Heart right ventricle (tissue), 16 donors: ENCODE results near the gene FUZ. TPM values are rescaled to one million over a fixed set of nuclear protein-coding genes. Genes with fewer than 3 reads are reported as not detected.

Experiments
- ATAC-seq, 8 donors: fragments of 200-7000 bp; cut with Tn5 transposase; one replicate each; pipeline ENCODE4 v1.9.1; 2020; ENCODE audit warnings: mild to moderate bottlenecking in 8 of 8, moderate library complexity in 8 of 8, moderate number of reproducible peaks in 1 of 8
- DNase-seq, 2 donors: peaks; one replicate each; pipeline ENCODE4 v3.0.0-alpha.2; 2020
- H3K27ac ChIP-seq, 10 donors: fragments of 200-600 bp; sonication (generic) in 2 of 10; one replicate each; pipeline versions ENCODE4 v1.5.0 to v1.8.0; 2020 to 2022; ENCODE audit warnings: mild to moderate bottlenecking in 3 of 10
- H3K27me3 ChIP-seq, 7 donors: fragments of 200-600 bp; one replicate each; pipeline ENCODE4 v1.8.0; 2021 to 2022; ENCODE audit warnings: mild to moderate bottlenecking in 2 of 7
- H3K36me3 ChIP-seq, 9 donors: fragments of 200-600 bp; sonication (generic) in 1 of 9; one replicate each; pipeline versions ENCODE4 v1.5.0 to v1.8.0; 2020 to 2022; ENCODE audit warnings: mild to moderate bottlenecking in 2 of 9
- H3K4me1 ChIP-seq, 9 donors: fragments of 200-600 bp; sonication (generic) in 1 of 9; one replicate each; pipeline versions ENCODE4 v1.5.0 to v1.8.0; 2020 to 2022; ENCODE audit warnings: mild to moderate bottlenecking in 4 of 9
- H3K4me3 ChIP-seq, 10 donors: fragments of 200-600 bp; sonication (generic) in 2 of 10; one replicate each; pipeline versions ENCODE4 v1.5.0 to v1.8.0; 2020 to 2022; ENCODE audit warnings: mild to moderate bottlenecking in 7 of 10, moderate library complexity in 2 of 10
- H3K9me3 ChIP-seq, 11 donors: fragments of 200-600 bp in 10 of 11; sonication (generic) in 2 of 11; one replicate each; pipeline versions ENCODE4 v1.5.0 to v1.8.0; 2013 to 2022; ENCODE audit warnings: mild to moderate bottlenecking in 2 of 11, control low read depth in 1 of 11, moderate library complexity in 1 of 11
- WGBS, 2 donors: extraction: QIAGEN DNeasy Blood & Tissue Kit; methylation state at CpG; one replicate each; pipeline ENCODE4 v1.1.7; 2013; ENCODE audit warnings: inconsistent platforms in 1 of 2; 5-methylcytosine and 5-hydroxymethylcytosine counted together
- intact Hi-C, 10 donors: fragments of 100-400 bp; cut with DNase I; formaldehyde crosslinking; loops; one replicate each; pipeline versions ENCODE4 v1.11.1 to v1.14.2; 2022
- polyA plus RNA-seq, 2 donors: library from polyadenylated mRNA; stranded (reverse); fragments of 200-250 nt; gene quantifications; one replicate each; pipeline ENCODE4 v1.2.3, GENCODE V29; 2013
- total RNA-seq, 10 donors: library from RNA; stranded (reverse); fragmentation: NEBNext Ultra II Directional in 3 of 10; extraction: Animal tissue kit (Norgen Biotek cat#: 25700) in 3 of 10; gene quantifications; one replicate each; pipeline versions ENCODE4 v1.2.1 to v1.2.4, GENCODE V29; 2021 to 2023
- TF ChIP-seq, protein P1 (sequence below), 9 donors: fragments of 200-600 bp; sonication (generic) in 2 of 9; IDR thresholded peaks; one replicate each; pipeline versions ENCODE4 v1.5.0 to v1.8.0; 2021 to 2022; ENCODE audit warnings: antibody characterized with exemption in 9 of 9, mild to moderate bottlenecking in 5 of 9, moderate library complexity in 1 of 9
- donor health status: Arrhythmogenic right ventricular cardiomyopathy.
- donor health status: ischemic (EF 13 %, LVEDD 7.1; RV severe dilation, severe dysfunction).
- donor health status: healthy with polysubstance abuse.
- donor health status: DM: no; HTN: yes; CAD: no.
- donor health status: DM: no; HTN: no; CAD: no.
- donor health status: ischemic (EF 25% LVEDD 6.9; RV normal size, moderate dysfunction).
- donor health status: ischemic (EF 25% LVEDD 5.7; RV mildly dilated, moderate dysfunction).
- donor health status: healthy.
- donor health status: DM: yes; HTN: yes; CAD: no.
- donor health status: Ischemic cardiomyopathy.
- donor health status: ischemic (EF 35%, LVEDD 5.7; RV mildly dilated, moderate dysfunction).
- donor health status: nonischemic (EF 11% LVEDD 7.7; RV severe dilation, severe dysfunction).
- donor health status: DM: yes; HTN: yes; CAD: no.
- donor health status: PGD.
- donor health status: ischemic (EF 29% LVEDD 5.4; RV normal size, mild dysfunction).
- donor health status: nonischemic (EF 23%, LVEDD 6.1; RV moderate dilation, normal function).

Gene FUZ
- total and polyA plus RNA-seq, 12 donors: 11.4 to 24.1 (median 14.9) TPM

DNA sequence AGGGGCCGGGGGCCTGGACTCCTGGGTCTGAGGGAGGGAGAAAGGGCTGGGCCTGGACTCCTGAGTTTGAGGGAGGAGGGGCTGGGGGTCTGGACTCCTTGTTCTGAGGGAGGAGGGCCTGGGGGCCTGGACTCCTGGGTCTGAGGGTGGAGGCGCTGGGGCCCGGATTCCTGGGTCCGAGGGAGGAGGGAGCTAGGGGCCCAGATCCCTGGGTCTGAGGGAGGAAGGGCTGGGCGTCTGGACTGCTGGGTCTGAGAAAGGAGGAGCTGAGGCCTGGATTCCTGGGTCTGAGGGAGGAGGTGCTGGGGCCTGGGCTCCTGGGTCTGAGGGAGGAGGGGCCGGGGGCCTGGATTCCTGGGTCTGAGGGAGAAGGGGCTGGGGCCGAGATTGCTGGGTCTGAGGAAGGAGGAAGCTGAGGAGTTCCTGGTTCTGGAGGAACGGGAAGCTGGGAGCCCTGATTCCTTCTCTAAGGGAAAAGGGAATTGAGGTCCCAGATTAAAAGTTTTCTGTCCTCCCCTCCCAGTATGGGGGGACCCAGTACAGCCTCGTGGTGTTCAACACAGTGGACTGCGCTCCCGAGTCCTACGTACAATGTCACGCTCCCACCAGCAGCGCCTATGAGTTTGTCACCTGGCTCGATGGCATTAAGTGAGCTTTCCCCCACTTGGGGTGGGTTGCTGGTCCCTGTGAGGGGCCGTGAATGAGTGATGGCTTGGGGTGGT, 5.7 kb upstream of the FUZ start:
- no peak for DNase-seq
- intact Hi-C loops: loop anchor here in 5 of 10 donors (2.0 to 5.0 kb wide), 4 partner anchors 32 to 50 kb away; partner anchors contain the start of genes PNKP (in 4 of the 5) and PTOV1 (in 2 of the 5)
- Histone ChIP-seq H3K27me3 (no peaks in the 10 kb centered on the region), H3K27ac (peak overlapping the region; percentile 83 to 98 (median 96)), H3K4me1 (peaks cover 5 to 43% (median 36%) of the 10 kb centered on the region in 9 donors), H3K9me3 (no peaks in the 10 kb centered on the region), H3K36me3 (peaks cover 0 to 27% (median 0%) of the 10 kb centered on the region in 9 donors), H3K4me3 (peak overlapping the region; percentile 49 to 93 (median 86))
- peak in 1 of 8 donors; percentile 7 for ATAC-seq
- 22 to 24% methylated on average over 16 of the region's 16 CpGs for WGBS, 2 donors
- TF ChIP-seq, protein P1, sequence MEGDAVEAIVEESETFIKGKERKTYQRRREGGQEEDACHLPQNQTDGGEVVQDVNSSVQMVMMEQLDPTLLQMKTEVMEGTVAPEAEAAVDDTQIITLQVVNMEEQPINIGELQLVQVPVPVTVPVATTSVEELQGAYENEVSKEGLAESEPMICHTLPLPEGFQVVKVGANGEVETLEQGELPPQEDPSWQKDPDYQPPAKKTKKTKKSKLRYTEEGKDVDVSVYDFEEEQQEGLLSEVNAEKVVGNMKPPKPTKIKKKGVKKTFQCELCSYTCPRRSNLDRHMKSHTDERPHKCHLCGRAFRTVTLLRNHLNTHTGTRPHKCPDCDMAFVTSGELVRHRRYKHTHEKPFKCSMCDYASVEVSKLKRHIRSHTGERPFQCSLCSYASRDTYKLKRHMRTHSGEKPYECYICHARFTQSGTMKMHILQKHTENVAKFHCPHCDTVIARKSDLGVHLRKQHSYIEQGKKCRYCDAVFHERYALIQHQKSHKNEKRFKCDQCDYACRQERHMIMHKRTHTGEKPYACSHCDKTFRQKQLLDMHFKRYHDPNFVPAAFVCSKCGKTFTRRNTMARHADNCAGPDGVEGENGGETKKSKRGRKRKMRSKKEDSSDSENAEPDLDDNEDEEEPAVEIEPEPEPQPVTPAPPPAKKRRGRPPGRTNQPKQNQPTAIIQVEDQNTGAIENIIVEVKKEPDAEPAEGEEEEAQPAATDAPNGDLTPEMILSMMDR (IDR thresholded peaks at IDR 0.05): no peak

DNA sequence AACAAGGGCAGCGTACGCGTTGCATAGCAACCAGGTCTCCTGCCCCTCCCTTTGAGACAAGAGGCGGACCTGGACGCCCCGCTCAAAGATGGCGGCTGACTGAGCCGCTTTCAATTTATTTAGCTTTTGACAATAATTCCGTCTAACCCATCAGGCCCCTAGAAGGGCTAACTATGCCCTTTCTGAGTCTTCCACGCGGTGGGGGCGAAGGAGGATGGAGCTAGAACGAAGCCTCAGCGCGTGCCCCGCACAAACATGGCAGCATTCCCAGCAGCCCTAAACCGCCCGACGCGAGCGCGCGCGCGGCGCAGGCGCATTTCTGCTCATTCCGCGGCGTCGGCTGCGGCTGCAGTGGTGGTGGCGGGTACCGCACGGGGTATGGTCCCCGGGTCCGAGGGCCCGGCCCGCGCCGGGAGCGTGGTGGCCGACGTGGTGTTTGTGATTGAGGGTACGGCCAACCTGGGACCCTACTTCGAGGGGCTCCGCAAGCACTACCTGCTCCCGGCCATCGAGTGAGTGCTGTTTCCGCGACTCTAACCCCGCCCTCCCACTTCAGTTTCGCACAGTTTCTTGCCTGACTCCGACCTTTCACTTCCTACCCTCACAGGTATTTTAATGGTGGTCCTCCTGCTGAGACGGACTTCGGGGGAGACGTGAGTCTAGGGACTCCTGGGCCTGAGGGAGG, 5.0 kb upstream of the FUZ start, which contains the start of gene MED25:
Gene MED25, plus strand, starts transcription at position 326 of the 685 bp plus-strand sequence. Its CDS starts 53 bp downstream, at position 379.
- DNase-seq (peak; percentile 85 to 87), ATAC-seq (peak; percentile 75 to 83 (median 78))
- intact Hi-C loops: loop anchor here in 5 of 10 donors (1.0 to 5.0 kb wide), 5 partner anchors 33 to 52 kb away; partner anchors contain the start of genes PNKP (in 4 of the 5) and PTOV1 (in 3 of the 5)
- Histone ChIP-seq H3K36me3 (peaks cover 0 to 20% (median 0%) of the 10 kb centered on the region in 9 donors), H3K4me3 (peak within 1 kb of the TSS; percentile 49 to 93 (median 86)), H3K27ac (peak within 1 kb of the TSS; percentile 83 to 98 (median 96)), H3K27me3 (no peaks in the 10 kb centered on the region), H3K9me3 (no peaks in the 10 kb centered on the region), H3K4me1 (peaks cover 5 to 44% (median 38%) of the 10 kb centered on the region in 9 donors)
- TF ChIP-seq, protein P1 (IDR thresholded peaks at IDR 0.05): peak in 6 of 9 donors; percentile 27 to 59 (median 36)
- 0 to 1% methylated on average over 57 of the region's 57 CpGs for WGBS, 2 donors

DNA sequence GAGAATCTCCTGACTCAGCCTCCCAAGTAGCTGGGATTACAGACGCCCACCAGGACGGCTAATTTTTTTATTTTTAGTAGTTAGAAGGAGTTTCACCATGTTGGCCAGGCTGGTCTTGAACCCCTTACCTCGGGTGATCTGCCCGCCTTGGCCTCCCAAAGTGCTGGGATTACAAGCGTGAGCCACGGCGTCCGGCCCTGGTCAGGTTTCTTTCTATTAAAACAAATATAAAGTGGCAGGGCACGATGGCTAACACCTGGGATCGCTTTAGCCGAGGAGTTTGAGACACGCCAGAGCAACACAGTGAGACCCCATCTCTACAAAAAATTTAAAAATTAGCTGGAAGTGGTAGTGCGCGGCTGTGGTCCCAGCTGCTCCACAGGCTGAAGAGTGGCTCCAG, 3.5 kb upstream of the FUZ start:
- TF ChIP-seq, protein P1 (IDR thresholded peaks at IDR 0.05): no peak
- peak overlapping the region; percentile 61 to 98 (median 96) for H3K27ac ChIP-seq
- no peaks in the 10 kb centered on the region for H3K9me3 ChIP-seq
- no peaks in the 10 kb centered on the region for H3K27me3 ChIP-seq
- WGBS, 2 donors: 87% methylated on average over 14 of the region's 14 CpGs
- peaks cover 5 to 52% (median 40%) of the 10 kb centered on the region in 9 donors for H3K4me1 ChIP-seq
- H3K36me3 ChIP-seq: peaks cover 0 to 15% (median 0%) of the 10 kb centered on the region in 9 donors
- intact Hi-C loops: loop anchor here in 4 of 10 donors (2.0 to 5.0 kb wide), 3 partner anchors 34 to 51 kb away; partner anchors contain the start of genes PNKP (in 4 of the 4) and PTOV1 (in 2 of the 4)
- no peak for DNase-seq
- no peak for ATAC-seq
- no peak overlapping the region for H3K4me3 ChIP-seq

- no peak for DNase-seq
- no peak for ATAC-seq
- intact Hi-C loops: loop anchor here in 4 of 10 donors (5.0 kb wide), 2 partner anchors 38 to 47 kb away; partner anchors contain the start of genes PTOV1 (in 3 of the 4) and AP2A1 (in 1 of the 4)
- TF ChIP-seq, protein P1 (IDR thresholded peaks at IDR 0.05): no peak
- Histone ChIP-seq H3K27me3 (no peaks in the 10 kb centered on the region), H3K4me3 (peak overlapping the region in 8 of 10 donors; percentile 42 to 86 (median 66)), H3K4me1 (peaks cover 8 to 50% (median 34%) of the 10 kb centered on the region in 9 donors), H3K36me3 (no peaks in the 10 kb centered on the region), H3K9me3 (no peaks in the 10 kb centered on the region), H3K27ac (peak overlapping the region; percentile 79 to 95 (median 88))
- WGBS, 2 donors: 63 to 68% methylated on average over 1 of the region's 1 CpG
Observed at GRCh38 chr19:49814010-49814409, 918 bp upstream of the FUZ start.
